K562 (cell line): Measurements from ENCODE around the gene STK16. TPM values are rescaled to one million over a fixed set of nuclear protein-coding genes. Genes with fewer than 3 reads are reported as not detected.

Source experiments
- ADNP ChIP-seq: fragments of 200-800 bp; sonication (Bioruptor generic); IDR thresholded peaks from 2 replicates; pipeline ENCODE4 v1.6.1; 2016; ENCODE audit warnings: missing genetic modification characterization, missing compliant biosample characterization
- ARID2 ChIP-seq: fragments of 450-650 bp; IDR thresholded peaks from 2 replicates; pipeline ENCODE4 v1.6.1; 2017; ENCODE audit warnings: antibody characterized with exemption, mild to moderate bottlenecking
- CREBBP ChIP-seq: IDR thresholded peaks from one replicate; pipeline ENCODE4 v1.6.1; 2012; ENCODE audit warnings: low read depth, mild to moderate bottlenecking, control low read depth, inconsistent platforms, low read length
- E2F3 ChIP-seq: fragments of 250-450 bp; sonication (Bioruptor Pico); IDR thresholded peaks from 2 replicates; pipeline ENCODE4 v1.4.0; 2020; ENCODE audit warnings: mild to moderate bottlenecking
- FOXK2 ChIP-seq, 2 experiments: fragments of 450-650 bp; IDR thresholded peaks in 1 of 2; conservative IDR thresholded peaks in 1 of 2; 2 replicates each; pipeline ENCODE4 v1.6.1; 2016; ENCODE audit warnings: low read depth in 2 of 2, mild to moderate bottlenecking in 1 of 2
- MEF2D ChIP-seq: conservative IDR thresholded peaks from 2 replicates; pipeline ENCODE4 v1.6.1; 2016; ENCODE audit warnings: low read depth, missing genetic modification characterization, missing compliant biosample characterization
- NFYB ChIP-seq: IDR thresholded peaks from 2 replicates; pipeline ENCODE4 v1.6.1; 2011; ENCODE audit warnings: mild to moderate bottlenecking, moderate library complexity; ENCODE audit not compliant: insufficient read length; ENCODE audit errors: extremely low read depth
- NR2C1 ChIP-seq, 2 experiments: fragments of 450-650 bp; IDR thresholded peaks; 2 replicates each; pipeline ENCODE4 v1.6.1; 2017; ENCODE audit warnings: mild to moderate bottlenecking in 2 of 2, antibody characterized with exemption in 1 of 2, inconsistent platforms in 1 of 2, missing compliant biosample characterization in 1 of 2, missing genetic modification characterization in 1 of 2
- PML ChIP-seq: IDR thresholded peaks from 2 replicates; pipeline ENCODE4 v1.6.1; 2012; ENCODE audit warnings: low read length, inconsistent platforms
- POLR2H ChIP-seq: IDR thresholded peaks from 2 replicates; pipeline ENCODE4 v1.6.1; 2016; ENCODE audit warnings: missing genetic modification characterization, low read depth, mild to moderate bottlenecking, control low read depth, missing compliant biosample characterization, moderate library complexity
- POU5F1 ChIP-seq: fragments of 150-350 bp; IDR thresholded peaks from 2 replicates; pipeline ENCODE4 v1.6.1; 2014; ENCODE audit warnings: borderline replicate concordance, low read length, low read depth, mild to moderate bottlenecking; ENCODE audit not compliant: partially characterized antibody
- ZBTB8A ChIP-seq: fragments of 450-650 bp; IDR thresholded peaks from 2 replicates; pipeline ENCODE4 v1.6.1; 2018; ENCODE audit warnings: mild to moderate bottlenecking, moderate library complexity; ENCODE audit not compliant: partially characterized antibody
- ZKSCAN8 ChIP-seq: fragments of 200-800 bp; sonication (Bioruptor generic); IDR thresholded peaks from 2 replicates; pipeline ENCODE4 v1.6.1; 2016; ENCODE audit warnings: missing genetic modification characterization, missing compliant biosample characterization
- ZNF143 ChIP-seq: sonication (generic); formaldehyde crosslinking; IDR thresholded peaks from 2 replicates; pipeline ENCODE4 v1.9.0; 2022; ENCODE audit warnings: mild to moderate bottlenecking, missing genetic modification reagents
- ZNF165 ChIP-seq: fragments of 250-450 bp; sonication (Bioruptor Pico); IDR thresholded peaks from 2 replicates; pipeline ENCODE4 v1.4.0; 2020; ENCODE audit warnings: borderline replicate concordance
- ZNF408 ChIP-seq: fragments of 250-450 bp; sonication (Bioruptor Pico); IDR thresholded peaks from 2 replicates; pipeline ENCODE4 v1.4.0; 2020; ENCODE audit warnings: low read depth, mild to moderate bottlenecking, moderate library complexity
- ZNF644 ChIP-seq: fragments of 200-800 bp; sonication (Bioruptor generic); IDR thresholded peaks from 2 replicates; pipeline ENCODE4 v1.6.1; 2016; ENCODE audit warnings: low read depth, missing genetic modification characterization, missing compliant biosample characterization
- polyA plus RNA-seq, 8 experiments: library from polyadenylated mRNA; depleted of rRNA in 4 of 8; stranded (reverse) in 5 of 8; unstranded in 3 of 8; fragments of >200 nt; fragmentation: Nextera tagmentation in 2 of 8; fragmentation: Illumina TruSeq in 1 of 8; extraction: Ambion mirVana in 2 of 8; extraction: Trizol in 1 of 8; gene quantifications; 2 replicates each; pipeline versions ENCODE4 v1.2.1 to v1.2.3, GENCODE V29; 2011 to 2014; ENCODE audit warnings: inconsistent platforms in 1 of 8, missing spikeins in 1 of 8
- total RNA-seq, 7 experiments: library from RNA; depleted of rRNA in 6 of 7; stranded (reverse); fragments of >200 nt in 6 of 7; fragmentation: Illumina TruSeq in 2 of 7; extraction: Trizol in 2 of 7; gene quantifications; 2 replicates each; pipeline versions ENCODE4 v1.2.1 to v1.2.3, GENCODE V29; 2011 to 2021; ENCODE audit warnings: low replicate concordance in 1 of 7
- TF ChIP-seq, protein P1 (sequence below): sonication (generic); formaldehyde crosslinking; IDR thresholded peaks from 2 replicates; pipeline ENCODE4 v1.8.0; 2022; ENCODE audit warnings: mild to moderate bottlenecking, missing genetic modification reagents
- TF ChIP-seq, protein P2 (sequence below): sonication (generic); formaldehyde crosslinking; IDR thresholded peaks from 2 replicates; pipeline ENCODE4 v1.8.1; 2023; ENCODE audit warnings: mild to moderate bottlenecking, missing genetic modification reagents
- TF ChIP-seq, protein P3 (sequence below): fragments of 450-650 bp; formaldehyde crosslinking; IDR thresholded peaks from 2 replicates; pipeline ENCODE4 v1.4.0; 2020; ENCODE audit warnings: mild to moderate bottlenecking, mixed read lengths

Gene STK16
- total and polyA plus RNA-seq, 9 of the 15 experiments (the other 6 are each of a cell fraction or from before 2014, with no cell fraction given): 5.4 to 36.2 (median 17.8) TPM

DNA sequence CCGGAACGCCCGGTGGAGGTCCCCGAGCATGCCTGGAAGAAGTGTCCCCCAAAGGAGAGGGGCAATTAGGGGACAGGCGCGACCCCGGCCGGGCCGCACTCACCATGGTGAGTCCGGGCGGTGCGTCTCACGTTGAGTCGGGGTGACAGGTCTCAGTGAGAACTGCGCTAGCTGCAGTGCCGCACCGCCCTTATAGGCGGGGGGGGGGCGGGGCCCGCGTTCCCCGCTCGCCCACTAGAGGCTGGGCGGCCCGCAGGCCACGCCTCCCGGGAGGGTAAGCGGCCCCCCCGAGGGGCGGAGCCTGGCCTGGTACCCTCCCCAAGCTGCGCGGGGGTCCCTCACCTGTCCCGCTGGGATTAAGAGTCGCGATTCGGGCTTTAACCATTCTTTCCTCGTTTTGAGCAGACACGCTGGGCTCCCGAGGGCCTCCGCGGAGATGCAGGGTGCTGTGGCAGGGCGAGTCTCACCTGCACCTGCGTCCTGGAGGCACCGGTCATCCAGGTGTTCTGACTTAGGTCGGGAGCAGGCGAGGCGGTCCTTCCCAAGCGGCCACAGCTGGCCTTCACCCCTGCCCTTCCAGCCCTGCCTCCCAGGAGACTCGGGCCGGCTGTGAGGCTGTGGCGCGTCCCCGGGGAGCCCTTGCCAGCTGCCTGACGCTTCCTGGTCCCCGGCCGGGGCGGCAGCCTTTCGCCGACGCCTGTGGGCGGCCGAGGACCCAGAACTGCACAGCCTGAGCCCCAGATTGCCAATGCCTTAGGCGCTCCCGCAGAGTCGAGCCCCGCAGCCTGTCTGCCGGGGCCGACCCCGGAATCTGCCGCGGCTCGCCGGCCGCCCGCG is 8.7 kb downstream of the STK16 start, which contains the start of gene TUBA4A (continued):
- TF ChIP-seq, protein P1, sequence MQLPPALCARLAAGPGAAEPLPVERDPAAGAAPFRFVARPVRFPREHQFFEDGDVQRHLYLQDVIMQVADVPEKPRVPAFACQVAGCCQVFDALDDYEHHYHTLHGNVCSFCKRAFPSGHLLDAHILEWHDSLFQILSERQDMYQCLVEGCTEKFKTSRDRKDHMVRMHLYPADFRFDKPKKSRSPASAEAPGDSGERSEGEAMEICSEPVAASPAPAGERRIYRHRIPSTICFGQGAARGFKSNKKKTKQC (CRISPR knock-in tag): no peak
- no peak for TF ChIP-seq ZNF644 (tag)
- no peak for TF ChIP-seq ZNF165
- TF ChIP-seq, protein P2, sequence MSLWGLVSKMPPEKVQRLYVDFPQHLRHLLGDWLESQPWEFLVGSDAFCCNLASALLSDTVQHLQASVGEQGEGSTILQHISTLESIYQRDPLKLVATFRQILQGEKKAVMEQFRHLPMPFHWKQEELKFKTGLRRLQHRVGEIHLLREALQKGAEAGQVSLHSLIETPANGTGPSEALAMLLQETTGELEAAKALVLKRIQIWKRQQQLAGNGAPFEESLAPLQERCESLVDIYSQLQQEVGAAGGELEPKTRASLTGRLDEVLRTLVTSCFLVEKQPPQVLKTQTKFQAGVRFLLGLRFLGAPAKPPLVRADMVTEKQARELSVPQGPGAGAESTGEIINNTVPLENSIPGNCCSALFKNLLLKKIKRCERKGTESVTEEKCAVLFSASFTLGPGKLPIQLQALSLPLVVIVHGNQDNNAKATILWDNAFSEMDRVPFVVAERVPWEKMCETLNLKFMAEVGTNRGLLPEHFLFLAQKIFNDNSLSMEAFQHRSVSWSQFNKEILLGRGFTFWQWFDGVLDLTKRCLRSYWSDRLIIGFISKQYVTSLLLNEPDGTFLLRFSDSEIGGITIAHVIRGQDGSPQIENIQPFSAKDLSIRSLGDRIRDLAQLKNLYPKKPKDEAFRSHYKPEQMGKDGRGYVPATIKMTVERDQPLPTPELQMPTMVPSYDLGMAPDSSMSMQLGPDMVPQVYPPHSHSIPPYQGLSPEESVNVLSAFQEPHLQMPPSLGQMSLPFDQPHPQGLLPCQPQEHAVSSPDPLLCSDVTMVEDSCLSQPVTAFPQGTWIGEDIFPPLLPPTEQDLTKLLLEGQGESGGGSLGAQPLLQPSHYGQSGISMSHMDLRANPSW (CRISPR knock-in tag): no peak
- no peak for TF ChIP-seq CREBBP
- TF ChIP-seq PML: no peak
- TF ChIP-seq, protein P3, sequence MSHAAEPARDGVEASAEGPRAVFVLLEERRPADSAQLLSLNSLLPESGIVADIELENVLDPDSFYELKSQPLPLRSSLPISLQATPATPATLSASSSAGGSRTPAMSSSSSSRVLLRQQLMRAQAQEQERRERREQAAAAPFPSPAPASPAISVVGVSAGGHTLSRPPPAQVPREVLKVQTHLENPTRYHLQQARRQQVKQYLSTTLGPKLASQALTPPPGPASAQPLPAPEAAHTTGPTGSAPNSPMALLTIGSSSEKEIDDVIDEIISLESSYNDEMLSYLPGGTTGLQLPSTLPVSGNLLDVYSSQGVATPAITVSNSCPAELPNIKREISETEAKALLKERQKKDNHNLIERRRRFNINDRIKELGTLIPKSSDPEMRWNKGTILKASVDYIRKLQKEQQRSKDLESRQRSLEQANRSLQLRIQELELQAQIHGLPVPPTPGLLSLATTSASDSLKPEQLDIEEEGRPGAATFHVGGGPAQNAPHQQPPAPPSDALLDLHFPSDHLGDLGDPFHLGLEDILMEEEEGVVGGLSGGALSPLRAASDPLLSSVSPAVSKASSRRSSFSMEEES (CRISPR knock-in tag): no peak
- TF ChIP-seq POLR2H (tag): no peak
- no peak for TF ChIP-seq ZNF143
- TF ChIP-seq FOXK2 (conservative IDR thresholded peaks at IDR 0.05 in 1 of 2, IDR thresholded peaks at IDR 0.05 in 1 of 2; ENCODE audit: low read depth in 2 of 2): no peak
- no peak for TF ChIP-seq ZBTB8A
- TF ChIP-seq E2F3 (CRISPR knock-in tag): no peak
- TF ChIP-seq ADNP (tag): no peak
- TF ChIP-seq NR2C1 (IDR thresholded peaks at IDR 0.05): no peak
- TF ChIP-seq NR2C1 (tag; IDR thresholded peaks at IDR 0.05): no peak
- TF ChIP-seq ZNF408 (CRISPR knock-in tag): no peak
- no peak for TF ChIP-seq ARID2
- TF ChIP-seq ZKSCAN8 (CRISPR knock-in tag): no peak
- TF ChIP-seq MEF2D (tag): no peak
- TF ChIP-seq POU5F1: no peak
- no peak for TF ChIP-seq NFYB
